Hepatocyte (in vitro differentiated cells): ENCODE results near the gene DCDC2B. TPM values are rescaled to one million over a fixed set of nuclear protein-coding genes. Genes with fewer than 3 reads are reported as not detected.

Source experiments
- DNase-seq: peaks from one replicate; pipeline ENCODE4 v3.0.0-alpha.2; 2016; ENCODE audit warnings: low spot score
- H2AFZ ChIP-seq: fragments of 200-600 bp; sonication (generic); 2 replicates; pipeline ENCODE4 v1.6.0; 2016; ENCODE audit warnings: antibody characterized with exemption, mild to moderate bottlenecking
- H3K27ac ChIP-seq: fragments of 200-600 bp; sonication (generic); 2 replicates; pipeline ENCODE4 v1.5.1; 2016; ENCODE audit warnings: mild to moderate bottlenecking
- H3K27me3 ChIP-seq: fragments of 200-600 bp; sonication (generic); 2 replicates; pipeline ENCODE4 v1.6.1; 2016
- H3K36me3 ChIP-seq: fragments of 200-600 bp; sonication (generic); replicated peaks from 2 replicates; pipeline ENCODE4 v1.5.1; 2016; ENCODE audit warnings: low read depth; ENCODE audit not compliant: insufficient read depth
- H3K4me1 ChIP-seq: fragments of 200-600 bp; sonication (generic); 2 replicates; pipeline ENCODE4 v1.5.1; 2016; ENCODE audit warnings: mild to moderate bottlenecking, moderate library complexity; ENCODE audit not compliant: insufficient read depth
- H3K4me2 ChIP-seq: fragments of 200-600 bp; sonication (generic); 2 replicates; pipeline ENCODE4 v1.6.0; 2016
- H3K4me3 ChIP-seq: fragments of 200-600 bp; sonication (generic); 2 replicates; pipeline ENCODE4 v1.5.1; 2016; ENCODE audit warnings: mild to moderate bottlenecking
- H3K79me2 ChIP-seq: fragments of 200-600 bp; sonication (generic); 2 replicates; pipeline ENCODE4 v1.6.0; 2017; ENCODE audit warnings: mild to moderate bottlenecking
- H3K9me2 ChIP-seq: fragments of 200-600 bp; sonication (generic); replicated peaks from 2 replicates; pipeline ENCODE4 v1.6.0; 2017; ENCODE audit warnings: mild to moderate bottlenecking; ENCODE audit not compliant: insufficient read depth
- H3K9me3 ChIP-seq: fragments of 200-600 bp; sonication (generic); 2 replicates; pipeline ENCODE4 v1.5.1; 2016; ENCODE audit warnings: low read depth, mild to moderate bottlenecking
- H4K20me1 ChIP-seq: fragments of 200-600 bp; sonication (generic); 2 replicates; pipeline ENCODE4 v1.6.0; 2016; ENCODE audit warnings: mild to moderate bottlenecking; ENCODE audit not compliant: insufficient read depth, poor library complexity, severe bottlenecking
- CTCF ChIP-seq: fragments of 200-600 bp; sonication (generic); IDR thresholded peaks from 2 replicates; pipeline ENCODE4 v1.5.1; 2016; ENCODE audit warnings: antibody characterized with exemption, mild to moderate bottlenecking; ENCODE audit not compliant: poor library complexity
- EZH2 ChIP-seq: fragments of 200-600 bp; sonication (generic); IDR thresholded peaks from 2 replicates; pipeline ENCODE4 v1.6.1; 2016; ENCODE audit warnings: antibody characterized with exemption, mild to moderate bottlenecking, borderline replicate concordance
- EZH2phosphoT487 ChIP-seq: fragments of 200-600 bp; sonication (generic); IDR thresholded peaks from one replicate; pipeline ENCODE4 v1.6.1; 2018; ENCODE audit warnings: antibody characterized with exemption, mild to moderate bottlenecking, low read depth, moderate library complexity; ENCODE audit not compliant: unreplicated experiment, severe bottlenecking
- WGBS: methylation state at CpG from one replicate; pipeline ENCODE4 v1.1.6; 2016; ENCODE audit warnings: low lambda C conversion rate; ENCODE audit errors: missing lambda C conversion rate; 5-methylcytosine and 5-hydroxymethylcytosine counted together
- polyA plus RNA-seq: library from polyadenylated mRNA; unstranded; fragments of >200 nt; fragmentation: Nextera tagmentation; extraction: Ambion mirVana; gene quantifications from 2 replicates; pipeline ENCODE4 v1.2.1, GENCODE V29; 2016
- total RNA-seq: library from RNA; depleted of rRNA; stranded (reverse); fragments of >200 nt; gene quantifications from 2 replicates; pipeline ENCODE4 v1.2.3, GENCODE V29; 2014

The DCDC2B gene
- total and polyA plus RNA-seq, 2 experiments from 2014 or later = 0.17 TPM; not detected in 1

- 100% methylated on average over 2 of the region's 2 CpGs for WGBS
- Histone ChIP-seq H3K9me3 (no peaks in the 10 kb centered on the region), H3K4me1 (peaks cover 20% of the 10 kb centered on the region), H3K4me2 (no peak overlapping the region), H3K36me3 (peaks cover 7% of the 10 kb centered on the region), H3K9me2 (no peaks in the 10 kb centered on the region), H3K79me2 (peaks cover 65% of the 10 kb centered on the region), H4K20me1 (peaks cover 45% of the 10 kb centered on the region), H3K4me3 (no peak overlapping the region), H3K27ac (no peak overlapping the region), H2AFZ (no peak overlapping the region), H3K27me3 (no peaks in the 10 kb centered on the region)
- TF ChIP-seq EZH2 (no peak), EZH2phosphoT487 (no peak), CTCF (no peak)
- no peak for DNase-seq
These were observed 22.8 kb upstream of the DCDC2B start for GRCh38 chr1:32186077-32186476.

GRCh38 chr1:32186491-32186890 is 22.4 kb upstream of the DCDC2B start:
- peaks cover 4% of the 10 kb centered on the region for H3K36me3 ChIP-seq
- peaks cover 15% of the 10 kb centered on the region for H3K4me1 ChIP-seq
- no peak overlapping the region for H3K4me2 ChIP-seq
- no peak for DNase-seq
- no peak overlapping the region for H3K4me3 ChIP-seq
- H3K27me3 ChIP-seq = no peaks in the 10 kb centered on the region
- H3K9me2 ChIP-seq = no peaks in the 10 kb centered on the region
- peaks cover 61% of the 10 kb centered on the region for H3K79me2 ChIP-seq
- no peak for TF ChIP-seq EZH2phosphoT487
- TF ChIP-seq EZH2 = no peak
- no peak for TF ChIP-seq CTCF
- no peak overlapping the region for H2AFZ ChIP-seq
- H3K27ac ChIP-seq = no peak overlapping the region
- no peaks in the 10 kb centered on the region for H3K9me3 ChIP-seq
- 92% methylated on average over 2 of the region's 2 CpGs for WGBS
- H4K20me1 ChIP-seq = peaks cover 41% of the 10 kb centered on the region

GRCh38 chr1:32187850-32188249 is 21.0 kb upstream of the DCDC2B start:
- Histone ChIP-seq H3K27me3 (no peaks in the 10 kb centered on the region), H3K79me2 (peaks cover 47% of the 10 kb centered on the region), H4K20me1 (peaks cover 27% of the 10 kb centered on the region), H3K4me2 (no peak overlapping the region), H3K9me3 (no peaks in the 10 kb centered on the region), H3K27ac (no peak overlapping the region), H3K4me3 (no peak overlapping the region), H2AFZ (no peak overlapping the region), H3K36me3 (no peaks in the 10 kb centered on the region), H3K4me1 (peaks cover 8% of the 10 kb centered on the region), H3K9me2 (no peaks in the 10 kb centered on the region)
- WGBS = 100% methylated on average over 9 of the region's 9 CpGs
- TF ChIP-seq EZH2phosphoT487 (no peak), CTCF (no peak), EZH2 (no peak)
- no peak for DNase-seq
